ENCODE data around the gene PNPLA7. TPM values are rescaled to one million over a fixed set of nuclear protein-coding genes. Genes with fewer than 3 reads are reported as not detected.

Gene PNPLA7
- total and polyA plus RNA-seq, 2 of the 8 experiments (the other 6 are each of a cell fraction or from before 2014, with no cell fraction given): 0.35 to 0.47 TPM

- Histone ChIP-seq H4K5ac (ENCODE audit: insufficient read length, low read depth, low read length) (no peak overlapping the region), H3K9ac (replicated peaks in 1 of 4; ENCODE audit: extremely low read depth in 1 of 4, low read depth in 3 of 4, low read length in 3 of 4) (no peak overlapping the region), H2BK12ac (ENCODE audit: low read depth, low read length) (no peak overlapping the region), H2AFZ (ENCODE audit: low read length) (no peak overlapping the region), H2BK120ac (replicated peaks; ENCODE audit: low read depth, low read length) (no peak overlapping the region), H4K8ac (ENCODE audit: extremely low read depth, insufficient read depth, low read length) (no peak overlapping the region), H4K20me1 (replicated peaks in 1 of 2; ENCODE audit: control insufficient read depth in 1 of 2, insufficient read depth in 2 of 2, low read length in 2 of 2) (peaks cover 3 to 15% of the 10 kb centered on the region in 2 experiments), H3K4me3 (ENCODE audit: extremely low read depth in 1 of 4, insufficient read depth in 2 of 4, low read depth in 3 of 4, low read length in 4 of 4) (no peak overlapping the region), H3K79me1 (ENCODE audit: low read depth, low read length) (peaks cover 5% of the 10 kb centered on the region; the same call in 1 of the 2 replicates), H3K4ac (replicated peaks; ENCODE audit: insufficient read length, low read depth, low read length) (no peak overlapping the region), H3K79me2 (ENCODE audit: control insufficient read depth in 1 of 2, insufficient read depth in 2 of 2, low read length in 2 of 2) (peaks cover 0 to 22% of the 10 kb centered on the region in 2 experiments; a peak in 2 of 4 replicates), H3K18ac (ENCODE audit: extremely low read depth, low read length) (no peak overlapping the region), H3K4me1 (replicated peaks in 1 of 4; ENCODE audit: control insufficient read depth in 3 of 4, insufficient read depth in 4 of 4, low read length in 3 of 4) (no peaks in the 10 kb centered on the region), H2AK5ac (ENCODE audit: low read depth, low read length) (no peak overlapping the region), H3K27ac (ENCODE audit: low read depth, low read length) (no peak overlapping the region), H4K91ac (replicated peaks; ENCODE audit: insufficient read length, low read length) (no peak overlapping the region), H3K4me2 (ENCODE audit: insufficient read depth in 1 of 2, low read depth in 2 of 2, low read length in 2 of 2) (no peak overlapping the region), H3K23ac (ENCODE audit: insufficient read length) (no peak overlapping the region), H3K14ac (ENCODE audit: insufficient read length) (no peak overlapping the region), H2BK15ac (ENCODE audit: low read length) (no peak overlapping the region), H3K36me3 (ENCODE audit: control insufficient read depth in 2 of 4, insufficient read depth in 4 of 4, low read length in 3 of 4) (peaks cover 18 to 37% (median 28%) of the 10 kb centered on the region in 4 experiments), H3K9me3 (ENCODE audit: insufficient read depth in 2 of 2, low read depth in 1 of 2, low read length in 1 of 2) (no peaks in the 10 kb centered on the region), H2BK5ac (ENCODE audit: low read depth, low read length) (no peak overlapping the region), H3K27me3 (replicated peaks in 1 of 4; ENCODE audit: control insufficient read depth in 3 of 4, extremely low read depth in 1 of 4, insufficient read depth in 3 of 4, low read length in 3 of 4) (no peaks in the 10 kb centered on the region), H2BK20ac (ENCODE audit: low read length) (no peak overlapping the region), H3K23me2 (ENCODE audit: low read depth, low read length) (peaks cover 10% of the 10 kb centered on the region; the same call in 1 of the 2 replicates), H3K56ac (replicated peaks; ENCODE audit: insufficient read length, low read depth, low read length) (no peak overlapping the region)
- ChIA-PET CTCF (ENCODE audit: partially characterized antibody) (interaction anchor here (1.5 to 2.7 kb wide), 2 partner anchors 11 to 14 kb away, joined by 3 to 10 read pairs; no protein-coding TSS in a partner anchor), POLR2A (ENCODE audit: partially characterized antibody) (interaction anchor here (1.0 kb wide), 1 partner anchor 20 kb away, joined by 3 read pairs; the partner anchor contains the start of gene PNPLA7)
- FAIRE-seq: no peak
- DNase-seq (ENCODE audit: low read depth in 1 of 2, low spot score in 2 of 2): no peak
- 94% methylated on average over 3 of the region's 3 CpGs; no CpG with 5 or more reads in 1 of the 2 experiments for WGBS, 2 experiments (ENCODE audit: extremely low coverage in 1 of 2, insufficient coverage in 1 of 2, insufficient read length in 1 of 2, insufficient replicate concordance in 2 of 2, low coverage in 1 of 2, low lambda C conversion rate in 2 of 2, missing lambda C conversion rate in 1 of 2)
- TF ChIP-seq RBBP5 (IDR thresholded peaks at IDR 0.05; ENCODE audit: borderline replicate concordance, low read depth, low read length): no peak
These were observed 20.4 kb upstream of the PNPLA7 start for GRCh38 chr9:137570566-137570965.

All from H1 (cell line).